Astrocyte of the cerebellum (primary cell): Measurements from ENCODE around the gene AFTPH.

Source experiments
- DNase-seq: peaks from one replicate; pipeline ENCODE4 v3.0.0-alpha.2; 2011; ENCODE audit warnings: low read depth
- H3K4me3 ChIP-seq: 2 replicates; pipeline ENCODE4 v1.5.1; 2011; ENCODE audit warnings: mild to moderate bottlenecking, low read depth, low read length, moderate library complexity
- in situ Hi-C: cut with HindIII; loops from 2 replicates; pipeline ENCODE4 v1.10.0; 2017; ENCODE audit warnings: low sequenced_read_pairs
- TF ChIP-seq, protein P1 (sequence below): IDR thresholded peaks from 2 replicates; pipeline ENCODE4 v1.5.1; 2012; ENCODE audit warnings: low read length, low read depth, moderate library complexity, mild to moderate bottlenecking; ENCODE audit errors: missing control alignments

Gene AFTPH

DNA sequence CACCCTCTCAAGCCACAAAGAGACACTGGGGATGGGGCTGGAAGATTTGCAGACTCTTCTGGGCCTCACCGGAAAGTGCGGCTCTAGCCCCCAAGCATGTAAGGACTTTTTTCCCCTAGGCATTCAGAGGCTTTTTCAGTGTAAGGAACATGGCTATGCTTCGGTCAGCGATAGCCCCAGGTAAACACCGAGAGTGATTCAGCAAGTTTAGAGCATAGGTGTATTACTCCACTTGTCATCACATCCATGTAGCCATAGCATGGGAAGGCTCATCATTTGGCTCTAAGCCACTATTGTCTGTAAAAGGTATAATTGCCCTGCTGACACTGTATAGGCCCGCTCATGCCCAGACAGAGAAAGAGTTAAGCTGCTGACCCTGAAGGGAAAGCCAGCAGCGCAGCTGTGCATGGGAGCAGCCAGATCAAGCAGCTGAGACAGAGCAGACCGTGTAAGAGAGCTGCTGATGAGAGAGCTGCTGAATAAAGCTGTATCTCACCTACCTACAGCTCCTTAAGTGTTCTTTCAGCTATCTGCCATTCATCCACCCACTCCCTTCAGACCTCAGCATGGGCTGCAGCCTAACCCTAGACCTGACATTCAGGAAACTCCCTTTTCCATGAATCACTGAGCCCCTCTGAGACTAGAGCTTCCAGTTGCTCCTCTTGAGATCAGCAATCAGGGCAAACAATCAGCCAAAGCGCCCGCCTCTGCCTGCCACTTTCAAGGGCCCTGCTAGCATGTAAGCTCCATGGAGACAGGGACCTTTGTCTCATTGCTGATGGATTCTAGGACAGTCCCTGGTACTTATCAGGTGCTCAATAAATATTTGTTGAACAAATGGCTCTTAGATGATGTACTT lies 44.6 kb upstream of the AFTPH start:
- DNase-seq: no peak
- in situ Hi-C loops: loop anchor here (5.0 kb wide), 2 partner anchors 42 to 98 kb away; no protein-coding TSS in a partner anchor
- TF ChIP-seq, protein P1, sequence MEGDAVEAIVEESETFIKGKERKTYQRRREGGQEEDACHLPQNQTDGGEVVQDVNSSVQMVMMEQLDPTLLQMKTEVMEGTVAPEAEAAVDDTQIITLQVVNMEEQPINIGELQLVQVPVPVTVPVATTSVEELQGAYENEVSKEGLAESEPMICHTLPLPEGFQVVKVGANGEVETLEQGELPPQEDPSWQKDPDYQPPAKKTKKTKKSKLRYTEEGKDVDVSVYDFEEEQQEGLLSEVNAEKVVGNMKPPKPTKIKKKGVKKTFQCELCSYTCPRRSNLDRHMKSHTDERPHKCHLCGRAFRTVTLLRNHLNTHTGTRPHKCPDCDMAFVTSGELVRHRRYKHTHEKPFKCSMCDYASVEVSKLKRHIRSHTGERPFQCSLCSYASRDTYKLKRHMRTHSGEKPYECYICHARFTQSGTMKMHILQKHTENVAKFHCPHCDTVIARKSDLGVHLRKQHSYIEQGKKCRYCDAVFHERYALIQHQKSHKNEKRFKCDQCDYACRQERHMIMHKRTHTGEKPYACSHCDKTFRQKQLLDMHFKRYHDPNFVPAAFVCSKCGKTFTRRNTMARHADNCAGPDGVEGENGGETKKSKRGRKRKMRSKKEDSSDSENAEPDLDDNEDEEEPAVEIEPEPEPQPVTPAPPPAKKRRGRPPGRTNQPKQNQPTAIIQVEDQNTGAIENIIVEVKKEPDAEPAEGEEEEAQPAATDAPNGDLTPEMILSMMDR: no peak
- H3K4me3 ChIP-seq: no peak overlapping the region

DNA sequence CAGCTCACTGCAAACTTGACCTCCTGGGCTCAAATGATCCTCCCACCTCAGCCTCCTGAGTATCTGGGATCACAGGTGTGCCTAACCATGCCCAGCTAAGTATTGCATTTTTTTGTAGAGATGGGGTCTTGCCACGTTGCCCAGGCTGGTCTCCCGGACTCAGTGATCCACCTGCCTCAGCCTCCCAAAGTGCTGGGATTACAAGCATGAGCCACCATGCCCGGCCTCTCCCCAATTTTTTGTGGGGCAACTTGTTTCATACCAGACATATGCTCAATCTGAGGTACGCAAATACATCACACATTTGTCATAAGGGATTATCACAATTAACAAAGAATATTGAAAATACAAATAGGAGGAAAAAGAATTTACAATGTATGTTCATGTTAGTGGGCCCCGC lies 42.5 kb upstream of the AFTPH start:
- no peak overlapping the region for H3K4me3 ChIP-seq
- in situ Hi-C loops: loop anchor here (5.0 kb wide), 2 partner anchors 44 to 96 kb away; no protein-coding TSS in a partner anchor
- TF ChIP-seq, protein P1: no peak
- no peak for DNase-seq

GRCh38 chr2:64482243-64482642 lies 41.9 kb upstream of the AFTPH start:
- TF ChIP-seq, protein P1: no peak
- DNase-seq: no peak
- no peak overlapping the region for H3K4me3 ChIP-seq
- in situ Hi-C loops: loop anchor here (5.0 kb wide), 2 partner anchors 45 to 95 kb away; no protein-coding TSS in a partner anchor

GRCh38 chr2:64482765-64483504 lies 41.2 kb upstream of the AFTPH start:
- no peak overlapping the region for H3K4me3 ChIP-seq
- TF ChIP-seq, protein P1: no peak
- in situ Hi-C loops: loop anchor here (5.0 kb wide), 2 partner anchors 46 to 94 kb away; no protein-coding TSS in a partner anchor
- DNase-seq: no peak

GRCh38 chr2:64485331-64485730 lies 38.8 kb upstream of the AFTPH start:
- no peak overlapping the region for H3K4me3 ChIP-seq
- TF ChIP-seq, protein P1: no peak
- in situ Hi-C loops: no loop called here
- DNase-seq: no peak

DNA sequence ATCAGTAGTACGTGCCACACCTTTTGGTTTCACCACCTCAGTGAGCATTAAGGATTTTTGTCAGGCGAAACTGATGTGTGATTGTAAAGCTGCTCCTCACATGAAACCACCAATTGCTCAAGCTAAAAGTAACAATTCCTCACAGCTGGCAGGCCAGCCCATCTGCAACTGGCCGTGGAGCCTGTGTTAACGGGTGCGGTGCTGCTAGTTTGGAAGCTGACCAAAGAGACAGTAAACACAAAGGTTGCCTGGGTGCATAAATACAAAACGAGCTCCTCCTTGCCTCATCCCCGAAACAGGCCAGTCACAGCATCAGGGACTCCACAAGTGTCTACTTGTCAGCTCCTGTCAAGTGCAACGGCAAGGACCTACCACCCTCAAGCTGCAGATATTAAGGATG lies 38.2 kb upstream of the AFTPH start:
- TF ChIP-seq, protein P1: no peak
- in situ Hi-C loops: no loop called here
- no peak overlapping the region for H3K4me3 ChIP-seq
- no peak for DNase-seq
